Activated CD8-positive, alpha-beta memory T cell treated with anti-CD3 and anti-CD28 coated beads, Interleukin-2, amount 50 U/mL, for 24 hours (primary cell): ENCODE measurements around the gene OSMR.

Experiments used
- DNase-seq: peaks from one replicate; pipeline ENCODE4 v3.0.0-alpha.2; 2020; ENCODE audit errors: extremely low read depth

OSMR gene

DNA sequence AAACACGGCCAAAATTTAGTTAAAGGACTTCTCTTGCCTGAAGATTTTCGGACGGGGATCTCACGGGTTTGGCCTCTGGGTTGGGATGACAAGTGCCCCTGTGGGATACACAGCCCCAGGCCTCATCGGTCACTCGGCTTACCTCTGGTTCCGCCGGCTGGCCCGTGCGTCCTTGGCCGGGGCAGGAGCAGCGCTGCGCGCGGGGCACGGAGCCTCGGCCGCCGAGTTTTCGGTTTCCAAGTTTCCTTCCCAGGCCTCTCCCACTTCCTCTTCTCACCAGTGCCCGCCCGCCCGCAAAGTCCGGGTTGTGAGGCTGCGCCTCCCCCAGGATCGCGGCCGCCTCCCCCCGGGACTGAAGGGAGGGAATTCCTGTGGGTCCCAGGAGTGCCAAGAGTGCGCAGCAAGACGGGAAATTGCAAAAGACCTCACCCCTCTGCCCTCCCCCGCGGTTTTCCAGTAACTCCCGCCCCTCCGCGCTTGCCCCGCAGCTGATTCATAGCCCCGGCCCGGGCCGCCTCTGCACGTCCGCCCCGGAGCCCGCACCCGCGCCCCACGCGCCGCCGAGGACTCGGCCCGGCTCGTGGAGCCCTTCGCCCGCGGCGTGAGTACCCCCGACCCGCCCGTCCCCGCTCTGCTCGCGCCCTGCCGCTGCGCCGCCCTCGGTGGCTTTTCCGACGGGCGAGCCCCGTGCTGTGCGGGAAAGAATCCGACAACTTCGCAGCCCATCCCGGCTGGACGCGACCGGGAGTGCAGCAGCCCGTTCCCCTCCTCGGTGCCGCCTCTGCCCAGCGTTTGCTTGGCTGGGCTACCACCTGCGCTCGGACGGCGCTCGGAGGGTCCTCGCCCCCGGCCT lies at the start of gene OSMR:
TSS of gene OSMR (plus strand) at position 487 of the 853 bp plus-strand sequence. CDS start 23,033 bp downstream, outside the sequence.
- no peak for DNase-seq

DNA sequence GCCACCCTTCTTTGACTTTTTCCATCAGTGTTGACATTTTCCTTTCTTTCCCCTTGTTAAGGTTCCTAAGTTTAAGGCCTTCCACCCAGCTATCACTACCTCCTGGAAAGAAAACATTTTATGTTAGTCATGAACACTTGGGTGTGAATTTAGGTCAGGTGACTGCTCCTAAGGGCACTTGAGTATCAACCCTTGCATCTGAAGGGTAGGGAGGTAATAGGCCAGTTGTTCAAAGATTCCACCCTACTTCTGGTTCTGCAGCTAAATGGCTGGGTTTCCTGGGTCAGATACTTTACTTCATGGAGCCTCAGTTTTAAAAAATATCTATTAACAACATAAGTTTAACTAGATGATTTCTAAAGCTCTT lies 49.1 kb upstream of the OSMR start:
- DNase-seq, result no peak

DNA sequence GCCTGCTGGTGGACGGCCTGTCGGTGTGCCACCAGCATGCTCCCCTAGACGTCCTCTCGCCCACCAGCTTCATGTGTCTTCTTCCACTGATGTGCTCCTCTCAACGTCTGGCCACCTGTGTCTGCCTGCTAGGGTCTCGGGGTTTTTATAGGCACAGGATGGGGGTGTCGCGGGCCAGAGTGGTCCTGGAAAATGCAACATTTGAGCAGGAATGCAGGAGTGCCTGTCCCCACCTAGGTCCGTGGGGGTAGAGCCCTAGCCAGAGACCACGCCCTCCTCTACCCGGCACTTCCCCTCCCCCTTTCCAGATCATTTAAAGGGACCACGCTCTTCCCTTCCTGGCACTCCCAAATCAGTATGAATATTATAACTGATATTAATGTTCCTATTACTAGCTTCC lies 48.0 kb upstream of the OSMR start:
- DNase-seq, result no peak

DNA sequence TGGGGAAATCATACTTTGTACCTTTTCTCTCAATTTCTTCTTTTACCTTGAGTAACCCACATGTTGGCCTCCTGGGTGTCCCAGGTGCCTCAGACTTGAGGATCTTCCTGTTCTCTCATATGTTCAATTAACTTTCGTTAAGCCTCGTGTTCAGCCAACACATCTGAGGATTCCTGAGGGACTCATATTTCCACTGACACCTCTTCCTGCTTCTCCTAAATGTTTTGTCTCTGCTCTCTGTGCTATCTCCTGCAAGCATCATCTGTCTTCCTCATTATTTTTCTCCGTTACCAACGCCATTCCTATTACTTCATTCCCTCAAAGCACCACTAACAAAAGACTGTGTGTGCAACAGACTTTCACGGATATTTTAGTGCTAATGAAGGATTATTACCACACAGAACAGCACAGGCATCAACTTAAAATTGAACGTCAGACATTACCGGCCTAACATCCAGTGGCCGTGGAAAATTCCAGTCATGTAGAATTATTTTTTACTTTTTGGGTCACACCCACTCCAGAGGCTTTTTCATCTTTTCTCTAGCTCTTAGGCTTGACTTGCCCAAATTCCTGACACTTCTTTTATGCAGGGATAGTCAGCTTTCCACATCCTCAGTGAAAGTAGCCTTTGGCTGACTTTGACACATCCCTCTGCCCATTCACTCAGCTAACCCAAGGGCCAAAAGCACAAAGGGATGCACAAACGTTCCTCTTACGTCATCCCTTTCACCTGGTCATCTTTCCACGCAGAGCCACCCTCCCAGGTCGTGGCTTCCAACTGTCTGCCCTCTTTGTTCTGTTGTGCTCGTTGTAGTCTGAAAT lies 46.0 kb upstream of the OSMR start:
- DNase-seq, result no peak

DNA sequence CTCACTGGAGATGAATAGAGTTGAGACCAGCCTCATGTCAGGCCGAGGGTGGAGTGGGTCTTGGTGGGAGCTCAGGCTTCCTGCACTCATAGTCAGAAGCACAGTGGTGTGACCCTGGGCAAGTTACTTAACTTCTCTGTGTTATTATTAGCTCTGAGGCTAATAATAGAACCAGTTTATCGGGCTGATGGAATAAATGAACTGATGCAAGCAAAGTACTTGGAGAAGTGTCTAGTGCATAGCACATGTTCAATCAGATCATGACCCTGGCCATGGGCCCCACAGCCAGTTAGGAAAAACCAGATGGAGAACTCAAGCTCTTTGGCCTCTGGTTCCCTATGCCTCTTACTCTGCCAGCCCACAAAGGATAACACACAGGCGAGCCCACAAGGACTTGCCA lies 45.3 kb upstream of the OSMR start:
- DNase-seq, result no peak

DNA sequence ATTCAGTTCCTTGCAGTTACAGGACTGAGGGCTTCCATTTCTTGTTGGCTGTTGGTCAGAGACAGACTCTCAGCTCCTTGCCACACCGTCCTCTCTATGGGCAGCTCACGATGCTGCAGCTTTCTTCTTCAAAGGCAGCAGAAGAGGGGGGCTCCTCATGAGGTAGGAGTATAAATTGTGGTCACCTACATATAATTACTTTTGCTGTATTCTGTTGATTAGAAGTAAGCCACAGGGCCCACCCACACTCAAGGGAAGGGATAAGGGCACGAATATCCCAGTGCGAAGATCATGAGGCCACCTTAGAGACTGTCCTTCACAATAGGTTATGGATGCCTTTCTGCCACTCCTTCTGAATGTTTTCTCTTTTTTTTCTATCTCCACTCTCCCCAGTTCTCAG lies 43.7 kb upstream of the OSMR start:
- DNase-seq, result no peak

DNA sequence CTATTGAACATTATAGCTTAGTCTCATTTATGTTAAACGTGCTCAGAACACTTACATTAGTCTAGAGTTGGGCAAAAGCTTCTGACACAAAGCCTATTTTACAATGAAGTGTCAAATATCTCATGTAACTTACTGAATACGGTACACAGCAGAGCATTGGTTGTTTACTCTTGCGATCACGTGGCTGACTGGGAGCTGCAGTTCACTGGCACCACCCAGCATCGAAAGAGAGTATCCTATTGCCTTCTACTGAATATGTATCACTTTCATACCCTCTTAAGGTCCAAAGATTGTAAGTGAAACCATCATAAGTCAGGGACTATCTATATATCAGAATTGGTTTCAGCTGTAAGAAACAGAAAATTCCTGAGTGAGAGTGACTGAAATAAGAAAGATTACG lies 42.6 kb upstream of the OSMR start:
- DNase-seq, result no peak

DNA sequence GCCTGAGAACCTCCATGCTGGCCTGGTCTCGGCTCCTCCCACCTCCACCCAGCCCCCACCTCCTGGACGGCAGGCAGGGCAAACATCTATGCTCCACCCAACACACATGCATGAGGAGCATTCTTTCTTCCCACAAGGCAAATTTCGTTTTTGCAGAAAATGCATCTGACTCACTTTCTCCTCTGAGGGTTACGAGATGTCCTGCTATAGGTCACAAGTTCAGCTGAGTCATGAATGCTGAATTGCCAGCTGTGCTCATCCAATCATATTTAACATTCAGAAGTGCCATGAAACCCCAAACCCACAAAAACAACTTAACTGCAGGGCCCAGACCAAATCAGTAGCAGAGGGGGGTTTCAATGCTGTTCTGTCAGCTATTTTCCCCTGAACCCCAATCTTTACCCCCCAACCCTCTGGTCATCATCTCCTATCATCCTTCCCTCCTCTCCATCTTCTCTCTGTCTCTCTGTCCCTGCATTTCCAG lies 39.0 kb upstream of the OSMR start:
- DNase-seq, result no peak

DNA sequence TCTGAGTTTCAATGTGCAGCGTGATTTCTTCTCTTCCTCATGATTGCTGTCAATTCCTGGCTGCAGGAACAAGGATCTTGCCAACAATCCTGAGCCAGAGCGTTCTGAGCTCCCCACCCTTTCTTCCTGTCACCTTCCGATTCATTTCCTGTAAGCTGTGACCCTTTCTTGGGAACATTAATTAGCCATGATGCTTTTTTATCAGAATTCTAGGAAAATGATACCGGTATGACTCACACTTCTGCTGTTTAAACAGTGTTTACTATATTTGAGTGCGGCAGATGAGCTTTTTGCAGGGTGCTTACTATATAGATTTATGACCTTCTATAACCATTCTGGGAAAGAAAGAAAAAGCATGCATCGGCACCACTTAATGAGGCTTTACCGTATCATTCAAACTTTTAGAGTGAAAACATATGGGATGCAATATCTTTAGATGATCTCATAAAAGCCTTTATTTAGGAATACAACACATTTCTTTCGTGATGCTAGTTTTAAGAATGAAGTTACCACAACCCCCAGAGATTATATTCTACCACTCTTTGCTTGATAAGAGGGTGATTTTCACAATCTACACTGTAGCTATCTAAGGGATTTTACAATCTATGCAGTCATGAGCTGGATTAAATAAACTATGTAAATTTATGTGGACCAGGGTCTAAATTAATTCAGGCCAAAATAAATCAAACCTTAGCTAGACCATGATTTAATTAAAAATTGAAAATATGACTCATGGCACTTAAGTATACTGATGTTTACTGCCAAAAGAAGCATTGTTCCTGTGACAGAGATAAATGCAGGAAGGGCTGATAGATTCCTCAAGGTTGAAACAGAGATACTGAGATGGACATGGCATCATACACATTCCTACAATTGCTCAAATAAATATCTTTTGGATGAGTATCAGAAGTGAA lies 38.0 kb upstream of the OSMR start:
- DNase-seq, result no peak

DNA sequence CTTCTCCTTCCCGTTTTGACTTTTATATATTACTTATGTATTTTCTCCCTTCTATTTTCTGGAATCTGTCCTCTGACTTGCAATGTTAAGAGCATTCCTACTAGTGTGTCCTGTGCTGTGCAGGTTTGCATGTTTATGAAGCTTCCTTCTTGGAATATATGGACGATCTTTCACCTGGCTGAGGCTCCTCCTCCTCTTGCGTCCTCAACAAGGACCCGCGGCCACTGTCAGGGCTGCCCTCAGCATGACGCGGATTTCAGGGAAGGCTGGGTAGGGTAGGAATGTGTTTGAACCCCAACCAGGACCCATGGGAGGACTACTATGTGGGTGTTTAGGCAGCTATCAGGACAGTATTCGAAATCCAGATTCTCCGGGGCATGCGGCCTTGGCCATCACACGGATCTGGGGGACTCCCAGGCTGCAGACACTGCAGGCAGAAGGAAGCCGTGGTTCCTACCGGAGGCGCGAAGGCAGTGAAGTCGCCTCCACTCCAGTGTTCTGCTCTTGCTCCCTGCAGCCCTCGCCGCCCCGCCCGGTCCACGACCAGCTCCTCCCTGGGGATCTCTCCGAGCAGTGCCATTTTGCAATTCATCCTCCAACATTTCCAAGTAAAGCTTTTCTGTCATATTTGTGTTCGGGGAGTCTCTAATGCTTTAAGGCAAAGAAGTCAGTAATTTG lies 37.0 kb upstream of the OSMR start:
- DNase-seq, result no peak

DNA sequence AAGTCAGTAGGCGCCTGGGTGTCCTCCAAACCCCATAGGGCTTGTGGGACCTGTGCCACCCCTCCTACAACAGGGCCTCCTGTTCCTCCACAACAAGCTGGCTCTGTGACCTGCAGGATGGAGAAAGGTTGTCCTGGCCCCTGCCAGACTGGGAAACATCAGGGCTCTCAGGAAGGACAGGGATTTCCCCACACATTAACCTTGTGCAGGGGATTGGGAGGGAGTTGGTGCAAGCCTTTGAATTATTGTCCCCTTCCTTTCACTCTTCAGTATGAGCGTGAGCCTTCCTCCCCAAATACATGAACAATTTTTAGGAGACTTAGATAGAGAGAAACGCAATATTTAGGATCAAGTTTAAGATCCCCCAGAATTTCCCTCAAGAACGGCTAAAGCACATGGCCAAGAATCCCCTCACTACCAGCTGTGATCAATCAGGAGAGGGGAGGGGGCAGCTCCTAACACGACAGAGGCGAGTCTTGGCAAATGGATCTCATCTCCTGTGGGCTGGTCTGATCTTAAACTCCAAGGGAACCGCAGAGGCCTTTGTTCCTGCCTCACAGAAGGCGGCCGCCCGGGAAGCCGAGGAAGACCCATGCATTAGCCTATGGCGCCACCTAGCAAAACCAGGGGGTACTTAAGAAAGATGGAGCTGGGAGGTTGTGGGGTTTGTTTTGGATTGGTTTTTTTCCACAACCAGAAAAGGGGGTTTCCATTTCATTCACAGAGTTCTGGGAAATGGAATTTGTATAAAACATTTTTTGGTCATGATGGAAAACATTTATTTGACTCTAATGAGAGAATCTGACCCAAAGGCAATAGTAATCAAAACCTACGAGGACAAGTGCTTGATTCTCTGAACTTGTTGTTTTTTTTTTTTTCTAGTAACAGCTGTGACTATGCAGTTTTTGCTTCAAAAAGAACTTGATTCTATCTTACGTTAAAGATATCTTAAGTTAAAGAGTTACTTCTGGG lies 36.1 kb upstream of the OSMR start:
- DNase-seq, result no peak

DNA sequence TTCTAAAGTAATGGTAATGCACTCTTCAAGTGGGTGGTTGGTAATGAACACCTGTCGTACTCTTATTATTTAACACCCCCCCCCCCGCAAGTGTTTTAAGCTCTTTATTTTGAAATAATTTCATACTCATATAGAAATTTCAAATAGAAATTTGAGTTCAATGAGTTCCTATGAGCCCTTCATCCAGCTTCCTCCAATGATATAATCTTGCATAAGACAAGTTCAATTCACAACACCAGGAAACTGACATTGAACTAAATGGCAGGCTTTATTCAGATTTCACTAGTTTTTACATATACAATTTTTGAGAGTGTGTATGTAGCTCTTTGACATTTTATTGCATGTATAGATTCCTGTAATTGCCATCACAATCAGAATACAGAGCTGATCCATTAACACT lies 30.9 kb upstream of the OSMR start:
- DNase-seq, result no peak

DNA sequence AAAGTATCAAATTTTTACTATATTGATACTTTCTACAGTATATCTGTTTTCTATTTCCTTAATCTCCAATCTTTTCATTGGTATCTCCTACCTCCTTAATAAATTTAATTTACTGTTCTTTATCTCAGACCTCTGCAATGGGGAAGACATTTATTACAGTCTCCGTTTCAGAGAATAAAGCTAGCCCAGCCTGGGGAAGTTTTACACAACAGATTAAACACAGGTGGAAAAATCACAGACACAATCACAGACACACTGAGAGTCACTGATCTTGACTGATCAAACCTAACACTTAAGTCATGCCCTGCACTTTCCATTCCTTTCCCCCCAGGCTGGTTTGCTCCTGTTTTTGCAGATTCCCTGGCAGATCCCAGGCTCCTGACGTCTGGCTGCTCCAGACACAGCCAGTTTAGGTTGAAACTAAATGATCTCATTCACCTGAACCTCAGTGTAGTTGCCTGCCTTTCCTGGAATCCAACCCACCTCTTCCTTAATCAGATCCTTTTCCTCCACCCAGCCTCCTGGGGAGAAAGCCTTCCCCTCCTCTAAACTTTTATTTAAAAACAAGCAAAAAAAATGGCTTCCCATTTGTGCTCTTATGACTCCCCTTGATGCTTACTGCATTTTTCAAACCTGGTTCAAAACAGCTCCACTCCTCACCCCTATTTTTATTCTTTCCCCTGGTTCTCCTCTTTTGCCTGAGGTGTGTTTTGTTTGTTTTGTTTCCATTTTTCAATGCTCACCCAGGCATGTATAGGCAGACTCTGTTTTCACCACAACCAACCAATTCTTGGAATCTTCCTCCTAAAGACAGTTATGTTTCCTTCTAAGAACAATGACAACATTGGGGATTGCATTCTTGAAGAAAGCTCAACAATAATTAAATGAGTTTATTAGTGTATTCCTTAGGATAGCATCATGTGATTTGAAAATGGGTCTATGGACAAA lies 29.5 kb upstream of the OSMR start:
- no peak for DNase-seq

DNA sequence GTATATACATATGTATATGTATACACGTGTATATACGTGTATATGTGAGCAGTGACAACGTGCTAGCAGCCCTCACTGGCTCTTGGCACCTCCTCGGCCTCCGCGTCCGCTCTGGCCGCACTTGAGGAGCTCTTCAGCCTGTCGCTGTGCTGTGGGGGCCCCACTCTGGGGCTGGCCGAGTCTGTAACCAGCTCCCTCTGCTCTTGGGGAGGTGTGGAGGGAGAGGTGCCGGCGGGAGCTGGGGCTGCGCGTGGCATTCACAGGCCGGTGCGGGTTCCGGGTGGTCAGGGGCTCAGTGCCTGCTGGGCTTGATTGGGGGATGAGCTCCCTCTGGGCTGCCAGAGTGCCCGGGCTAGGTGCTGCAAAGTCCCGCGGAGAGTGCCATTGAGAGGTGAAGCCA lies 24.1 kb upstream of the OSMR start:
- no peak for DNase-seq

DNA sequence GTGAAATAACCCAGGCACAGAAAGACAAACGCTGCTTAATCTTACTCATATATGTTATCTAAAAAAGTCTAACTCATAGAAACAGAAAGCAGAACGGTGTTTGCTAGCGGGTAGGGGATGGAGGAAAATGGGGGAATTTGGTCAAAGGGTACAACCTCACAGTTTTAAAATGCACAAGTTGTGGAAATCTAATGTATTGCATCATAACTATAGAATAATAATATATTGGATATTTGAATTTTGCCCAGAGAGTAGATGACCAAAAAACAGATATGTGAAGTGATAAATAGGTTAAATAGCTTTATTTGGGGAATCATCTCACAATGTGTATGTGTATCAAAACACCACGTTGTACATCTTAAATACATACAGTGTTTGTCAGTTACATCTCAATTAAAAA lies 22.3 kb upstream of the OSMR start:
- no peak for DNase-seq

DNA sequence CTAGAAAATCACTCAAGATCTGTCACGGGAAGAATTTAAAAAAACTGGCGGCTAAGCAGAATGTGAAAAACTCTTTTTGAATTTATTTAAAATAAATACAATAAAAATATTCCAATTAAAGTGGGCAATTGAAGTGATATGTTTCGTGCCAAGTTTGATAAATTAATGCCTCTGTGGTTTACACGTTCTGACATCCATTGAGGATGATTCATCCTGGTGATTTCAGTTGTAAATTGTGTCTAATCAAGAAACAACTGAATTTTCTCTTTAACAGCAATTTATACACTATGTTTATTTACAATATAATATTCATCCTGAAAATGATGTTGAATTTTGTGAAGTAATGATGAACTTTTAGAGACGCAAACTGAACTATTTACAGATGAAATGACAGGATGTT lies 21.0 kb upstream of the OSMR start:
- DNase-seq, result no peak

DNA sequence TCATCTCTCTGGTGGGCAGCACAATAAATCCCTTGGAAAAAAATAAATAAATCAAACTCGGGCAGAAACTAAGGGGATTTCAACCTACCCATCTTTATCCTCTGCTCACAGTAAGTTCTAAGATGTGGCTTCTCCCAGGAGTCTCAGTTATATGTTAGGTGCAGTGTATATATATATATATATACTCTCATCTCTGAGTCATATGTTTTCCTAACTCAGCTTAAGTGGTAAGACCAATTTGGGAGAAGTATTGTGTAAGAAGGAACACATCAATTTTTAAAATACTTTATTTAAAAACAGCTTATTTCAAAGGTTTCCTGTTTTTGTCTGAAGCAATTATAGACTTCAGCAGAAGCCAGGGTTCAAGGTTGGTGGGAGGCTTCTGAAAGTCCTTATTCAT lies 20.3 kb upstream of the OSMR start:
- DNase-seq, result no peak

DNA sequence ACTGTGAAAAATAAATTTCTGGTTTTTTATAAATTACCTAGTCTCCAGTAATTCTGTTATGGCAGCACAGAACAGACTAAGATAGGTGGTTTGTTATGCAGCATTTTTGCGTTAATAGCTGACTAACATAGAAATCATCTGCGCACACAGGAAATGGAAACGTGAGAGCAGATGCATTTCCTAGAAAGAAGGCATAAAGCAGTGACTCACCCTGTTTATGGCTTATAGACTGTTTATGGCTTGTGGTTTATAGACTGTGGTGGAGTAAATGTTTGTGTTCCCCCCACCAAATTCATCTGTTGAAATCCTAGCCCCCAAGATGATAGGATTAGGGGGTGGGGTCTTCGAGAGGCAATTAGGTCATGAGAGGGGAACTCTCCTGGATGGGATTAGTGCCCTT lies 18.3 kb upstream of the OSMR start:
- no peak for DNase-seq

DNA sequence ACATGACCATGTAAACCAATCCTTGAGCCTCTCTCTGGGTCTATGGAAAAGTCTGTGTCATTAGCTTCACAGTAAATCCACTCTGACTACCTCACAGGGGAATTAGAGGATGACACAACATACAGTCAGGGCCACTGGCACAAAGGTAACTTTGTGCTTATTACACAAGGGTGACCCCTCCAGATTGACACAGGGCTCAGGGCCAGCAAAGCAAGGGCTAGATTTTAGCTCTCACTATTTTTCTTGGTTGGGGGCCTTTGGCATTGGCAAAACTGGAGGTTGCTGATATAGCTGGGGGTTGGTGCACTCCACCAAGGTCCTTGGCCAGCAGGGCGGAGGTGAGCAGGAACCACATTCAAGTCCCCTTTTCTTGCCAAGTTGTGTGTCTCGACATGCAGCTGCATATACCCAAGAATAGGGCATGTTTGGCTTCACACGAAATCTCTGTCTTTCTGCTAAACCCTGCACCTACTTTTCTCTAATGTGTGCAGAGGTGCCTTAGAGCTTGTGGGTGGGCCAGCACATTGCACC lies 15.2 kb upstream of the OSMR start:
- DNase-seq, result no peak
